ENCODE measurements around the gene STK24.

The STK24 gene

GRCh38 chr13:98556968-98557631, 19.8 kb downstream of the STK24 start:
- no peak for DNase-seq (ENCODE audit: low read depth in 2 of 2)

DNA sequence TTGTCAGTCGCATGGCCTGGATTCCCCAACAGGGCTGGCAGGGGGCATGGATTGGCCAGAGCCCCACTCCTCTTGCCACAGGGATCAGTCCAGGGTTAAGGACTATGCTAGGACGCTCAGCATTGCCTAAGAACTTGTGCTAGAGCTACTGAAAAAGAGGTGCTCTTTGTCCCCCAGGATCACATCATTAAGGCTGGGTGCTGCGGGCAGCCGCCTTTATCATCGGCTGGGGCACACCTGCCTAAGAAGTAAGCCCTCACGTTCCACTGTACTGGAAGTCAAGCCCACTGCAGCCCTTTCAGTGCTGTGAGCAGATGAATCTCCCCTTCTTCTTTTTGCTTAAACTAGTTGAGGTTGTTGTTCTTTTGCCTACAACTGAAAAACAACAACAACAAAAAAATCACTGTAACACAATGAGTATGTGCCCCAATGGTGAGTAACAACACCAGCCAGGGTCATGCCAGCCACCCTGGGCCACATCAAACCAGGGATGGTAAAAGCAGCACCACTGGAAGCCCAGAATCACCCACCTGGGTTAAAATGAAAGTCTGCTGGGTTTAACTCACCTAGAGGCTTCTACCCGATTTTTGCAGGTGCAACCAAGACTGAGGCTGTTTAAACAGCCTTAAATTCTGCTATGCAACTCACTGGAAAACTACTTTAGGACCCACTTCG, 20.6 kb downstream of the STK24 start:
- no peak for DNase-seq (ENCODE audit: low read depth in 2 of 2)

- DNase-seq (ENCODE audit: low read depth in 2 of 2): no peak
These were observed 27.1 kb downstream of the STK24 start for GRCh38 chr13:98549728-98550317.

DNA sequence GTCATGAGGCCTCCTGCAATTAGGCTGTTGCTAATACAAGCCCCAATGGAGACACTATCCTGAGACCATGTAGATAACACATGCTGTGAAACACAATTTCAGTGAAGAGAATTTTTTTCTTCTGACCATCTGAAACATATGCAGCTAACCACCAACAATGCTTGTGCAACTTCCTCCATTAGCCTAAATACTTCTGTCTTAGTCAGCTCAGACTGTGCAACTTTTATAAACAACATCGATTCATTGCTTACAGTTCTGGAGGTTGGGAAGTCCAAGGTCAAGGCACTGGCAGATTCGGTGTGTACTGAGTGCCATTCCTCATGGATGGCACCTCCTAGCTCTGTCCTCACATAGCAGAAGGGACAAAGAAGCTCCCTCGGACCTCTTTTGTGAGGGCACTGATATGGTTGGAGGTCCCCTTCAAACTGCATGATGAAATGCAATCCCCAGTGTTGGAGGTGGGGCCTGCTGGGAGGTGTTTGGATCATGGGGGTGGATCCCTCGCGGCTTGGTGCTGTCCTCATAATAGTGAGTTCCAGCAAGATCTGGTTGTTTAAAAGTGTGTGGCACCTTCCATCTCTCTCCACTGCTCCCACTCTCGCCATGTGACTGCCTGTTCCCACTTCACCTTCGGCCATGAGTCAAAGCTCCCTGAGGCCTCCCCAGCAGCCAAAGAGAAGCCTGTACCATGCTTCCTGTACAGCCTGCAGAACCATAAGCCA, 27.7 kb downstream of the STK24 start:
- no peak for DNase-seq (ENCODE audit: low read depth in 2 of 2)

DNA sequence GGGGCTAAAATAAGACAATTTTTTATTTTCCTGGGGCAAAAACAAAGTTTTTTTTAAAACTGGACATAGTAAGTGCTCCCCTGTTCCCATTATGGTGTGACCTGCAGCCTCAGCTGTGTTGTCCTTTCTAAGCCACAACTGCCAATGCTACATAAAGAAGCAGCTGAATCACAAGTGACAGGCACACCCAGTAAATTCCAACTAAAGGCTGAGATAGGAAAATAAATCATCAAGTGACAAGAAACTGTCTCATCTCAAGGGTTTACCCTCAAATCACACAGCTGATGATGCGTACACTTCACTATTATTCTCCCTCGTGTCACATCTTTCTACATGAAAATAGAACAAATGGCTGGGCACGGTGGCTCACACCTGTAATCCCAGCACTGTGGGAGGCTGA, 28.7 kb downstream of the STK24 start:
- no peak for DNase-seq (ENCODE audit: low read depth in 2 of 2)

DNA sequence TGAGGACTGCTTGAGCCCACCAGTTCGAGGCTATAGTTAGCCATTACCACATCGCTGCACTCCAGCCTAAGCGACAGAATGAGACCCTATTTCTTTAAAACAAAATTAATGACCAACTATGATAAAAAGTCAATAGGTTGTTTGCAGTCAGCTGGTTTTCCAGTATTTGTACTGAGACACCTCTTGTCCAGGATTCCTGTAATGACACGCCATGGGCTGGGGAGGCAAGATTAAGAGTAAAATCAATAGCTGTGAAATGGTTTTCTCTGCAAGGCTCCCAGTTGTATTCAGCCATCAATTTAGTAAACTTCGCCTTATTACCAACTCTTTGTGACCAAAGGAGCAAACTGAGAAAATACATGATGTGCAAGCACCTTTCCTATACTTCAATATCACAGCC, 29.5 kb downstream of the STK24 start:
- no peak for DNase-seq (ENCODE audit: low read depth in 2 of 2)

GRCh38 chr13:98546402-98546801, 30.5 kb downstream of the STK24 start:
- no peak for DNase-seq (ENCODE audit: low read depth in 2 of 2)

DNA sequence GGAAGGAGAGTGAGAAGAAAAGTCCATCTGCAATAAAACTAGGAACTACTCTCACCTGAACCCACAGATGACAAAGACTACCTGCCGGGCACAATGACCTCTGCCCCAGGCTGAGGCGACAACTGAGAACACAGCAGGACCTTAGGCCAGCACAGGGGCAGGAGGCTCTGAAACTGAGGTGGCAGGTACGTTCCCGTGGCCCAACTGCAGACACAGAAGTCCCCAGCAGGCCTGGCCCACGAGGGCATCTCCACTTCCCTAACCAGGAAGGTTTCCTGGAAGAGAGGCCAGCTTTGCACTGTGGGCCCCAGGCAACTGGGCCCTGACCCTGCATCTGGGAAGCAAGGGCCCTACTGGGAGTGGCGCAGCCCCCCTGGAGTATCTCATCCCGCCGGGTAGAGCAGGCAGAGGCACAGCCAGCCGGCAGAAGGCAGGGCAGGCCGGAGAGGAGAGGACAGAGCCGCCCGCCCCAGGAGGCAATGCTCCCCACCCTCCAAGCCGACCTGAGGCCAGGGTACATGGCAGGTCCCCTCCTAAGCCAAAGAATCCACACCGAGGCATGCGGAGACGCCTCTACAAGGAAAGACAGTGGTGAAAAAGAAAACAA, 32.7 kb downstream of the STK24 start:
- no peak for DNase-seq (ENCODE audit: low read depth in 2 of 2)

GRCh38 chr13:98543378-98544103, 33.4 kb downstream of the STK24 start:
- no peak for DNase-seq (ENCODE audit: low read depth in 2 of 2)

- DNase-seq (ENCODE audit: low read depth in 2 of 2): no peak
These were observed 34.1 kb downstream of the STK24 start for GRCh38 chr13:98542568-98543377.

DNA sequence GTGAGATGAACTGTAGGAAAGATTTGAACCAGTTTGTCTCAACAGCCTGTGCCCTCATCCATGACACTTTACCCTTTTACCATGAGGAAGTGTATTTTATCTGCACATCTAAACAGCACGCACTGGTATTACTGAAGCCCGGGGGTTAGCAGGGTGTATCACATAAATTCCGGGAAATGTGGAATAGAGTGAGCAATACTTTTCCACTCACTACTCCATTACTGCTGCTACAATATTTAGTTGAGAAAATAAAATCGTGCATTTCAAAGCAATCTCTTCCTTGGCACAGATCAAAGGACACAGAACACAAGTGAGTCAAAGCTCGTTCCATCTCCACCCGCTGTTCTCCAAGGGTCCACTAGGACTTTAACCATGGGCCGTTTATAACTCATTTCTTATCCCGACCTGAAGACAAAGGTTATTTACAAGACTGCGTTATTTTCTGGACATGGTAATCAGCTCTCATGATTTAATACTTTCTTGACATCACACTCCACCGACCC, 35.2 kb downstream of the STK24 start:
- no peak for DNase-seq (ENCODE audit: low read depth in 2 of 2)

DNA sequence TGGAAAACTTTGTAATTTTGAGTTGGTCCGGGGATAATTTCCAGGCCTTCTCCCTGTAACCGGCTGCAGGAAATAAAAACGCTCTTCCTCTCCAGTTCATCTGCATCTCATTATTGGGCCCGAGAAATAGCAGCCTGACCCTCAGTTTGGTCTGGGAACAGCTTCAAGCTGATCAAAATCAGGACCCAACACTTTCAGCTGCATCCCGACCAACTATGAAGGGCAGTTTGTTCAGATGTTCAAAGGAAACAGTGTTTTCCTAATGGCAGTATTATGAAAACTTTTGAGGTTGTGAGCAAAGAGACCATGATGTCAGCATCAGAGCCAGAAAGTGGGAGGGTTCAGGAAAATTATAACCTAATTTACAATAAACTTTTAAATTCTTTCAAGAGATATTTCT, 35.7 kb downstream of the STK24 start:
- no peak for DNase-seq (ENCODE audit: low read depth in 2 of 2)

DNA sequence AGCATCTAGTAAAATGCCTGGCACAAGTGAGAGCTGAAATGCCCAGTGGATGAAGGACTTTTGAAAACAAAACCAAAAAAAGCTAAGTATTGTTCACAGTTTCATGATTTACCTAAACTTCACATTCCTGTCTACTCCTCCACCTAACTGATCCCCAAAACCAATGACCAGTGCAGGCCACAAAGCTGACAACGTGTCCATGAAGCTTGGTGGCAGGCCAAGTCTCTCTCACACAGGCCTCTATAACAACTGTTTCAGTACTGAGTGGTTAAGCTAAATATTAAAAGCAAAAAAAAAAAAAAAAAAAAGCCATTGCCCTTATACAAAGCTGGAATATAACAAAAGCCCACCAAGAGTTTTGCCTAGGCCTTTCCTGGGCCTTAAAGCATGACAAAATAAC, 36.4 kb downstream of the STK24 start:
- no peak for DNase-seq (ENCODE audit: low read depth in 2 of 2)

DNA sequence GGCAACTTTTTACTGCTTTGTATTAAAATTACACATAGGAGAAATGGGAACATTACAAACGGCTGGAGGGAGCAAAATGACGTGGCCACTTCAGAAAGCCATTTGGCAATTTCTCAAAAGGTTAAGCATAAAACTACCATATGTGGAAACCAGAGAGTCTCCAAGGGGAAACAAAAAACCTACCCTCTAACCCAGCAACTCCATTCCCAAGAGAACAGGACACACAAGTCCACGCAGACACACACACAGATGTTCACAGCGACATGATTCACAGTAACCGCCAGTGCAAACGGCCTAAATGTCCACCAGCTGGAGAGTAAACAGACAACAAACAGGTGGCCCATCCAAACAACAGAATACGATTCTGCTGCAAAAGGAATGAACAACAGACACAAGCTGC, 37.2 kb downstream of the STK24 start:
- DNase-seq (ENCODE audit: low read depth in 2 of 2): no peak

DNA sequence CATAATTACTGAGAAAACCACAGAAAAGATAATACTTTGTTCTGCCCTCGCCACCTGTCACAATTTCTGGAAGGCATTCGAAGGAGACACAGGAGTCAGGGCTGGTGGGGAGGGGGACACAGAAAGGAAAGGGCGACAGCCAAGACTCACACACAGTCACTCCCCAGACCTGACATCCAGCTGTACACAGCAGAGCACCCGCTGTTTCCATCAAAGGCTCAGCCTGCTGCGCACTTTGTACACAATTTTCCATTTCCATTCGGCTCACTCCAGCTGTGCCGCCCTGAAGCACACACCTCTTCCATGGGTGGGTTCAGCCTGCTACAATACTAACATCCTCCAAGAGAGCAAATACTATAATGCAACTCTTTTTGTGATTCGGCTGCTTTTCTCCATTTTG, 38.0 kb downstream of the STK24 start:
- no peak for DNase-seq (ENCODE audit: low read depth in 2 of 2)

GRCh38 chr13:98537740-98538139, 39.2 kb downstream of the STK24 start:
- DNase-seq (ENCODE audit: low read depth in 2 of 2): no peak

GRCh38 chr13:98537306-98537705, 39.6 kb downstream of the STK24 start:
- DNase-seq (ENCODE audit: low read depth in 2 of 2): no peak

- no peak for DNase-seq (ENCODE audit: low read depth in 2 of 2)
These were observed 40.2 kb downstream of the STK24 start for GRCh38 chr13:98536729-98537128.

DNA sequence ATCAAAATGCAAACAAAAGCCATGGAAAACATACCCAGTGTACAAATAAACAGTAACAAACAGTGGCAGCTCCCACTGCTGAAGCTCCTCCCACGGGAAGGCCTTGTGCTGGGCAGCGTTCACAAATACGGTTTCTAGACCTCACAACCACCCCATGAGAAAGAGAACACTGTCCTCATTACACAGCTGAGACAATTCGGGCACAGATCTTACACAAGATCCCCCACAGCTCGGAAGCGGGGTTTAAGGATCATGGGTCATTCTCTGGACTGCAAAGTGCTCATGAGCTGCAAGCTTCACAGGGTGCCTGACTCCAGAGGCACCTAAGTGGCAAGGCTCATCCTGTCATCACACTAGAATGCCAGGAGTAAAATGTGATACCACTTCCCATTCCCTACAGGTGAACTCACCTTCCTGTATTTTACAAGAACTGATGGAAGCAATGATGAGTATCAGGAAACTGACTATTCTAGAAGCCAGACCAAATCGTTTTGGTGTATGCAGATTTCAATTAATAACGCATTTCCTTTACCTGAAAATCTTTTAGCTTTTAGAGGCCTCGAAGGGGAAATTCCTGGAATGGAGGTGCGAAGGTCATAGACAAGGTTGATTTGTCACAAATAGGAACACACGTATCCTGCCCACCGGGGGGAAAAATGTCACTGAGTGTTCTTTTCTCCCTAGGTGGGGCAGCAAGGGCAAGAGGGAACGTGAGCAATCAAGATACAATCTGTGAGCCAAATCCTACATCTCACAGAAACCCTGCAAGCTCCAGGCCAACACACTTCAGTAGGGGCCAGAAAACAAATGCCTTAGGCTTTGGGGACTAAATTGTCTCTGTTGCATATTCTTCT, 41.2 kb downstream of the STK24 start:
- no peak for DNase-seq (ENCODE audit: low read depth in 2 of 2)

- no peak for DNase-seq (ENCODE audit: low read depth in 2 of 2)
These were observed 42.1 kb downstream of the STK24 start for GRCh38 chr13:98534821-98535220.

Measured in stimulated activated CD4-positive, alpha-beta T cell treated with anti-CD3 and anti-CD28 coated beads, Interleukin-12 subunit alpha, Interleukin-12 subunit beta, amount 100 ng/mL, for 24 hours (primary cell).